ENCODE data around the gene MAOA.

DNA sequence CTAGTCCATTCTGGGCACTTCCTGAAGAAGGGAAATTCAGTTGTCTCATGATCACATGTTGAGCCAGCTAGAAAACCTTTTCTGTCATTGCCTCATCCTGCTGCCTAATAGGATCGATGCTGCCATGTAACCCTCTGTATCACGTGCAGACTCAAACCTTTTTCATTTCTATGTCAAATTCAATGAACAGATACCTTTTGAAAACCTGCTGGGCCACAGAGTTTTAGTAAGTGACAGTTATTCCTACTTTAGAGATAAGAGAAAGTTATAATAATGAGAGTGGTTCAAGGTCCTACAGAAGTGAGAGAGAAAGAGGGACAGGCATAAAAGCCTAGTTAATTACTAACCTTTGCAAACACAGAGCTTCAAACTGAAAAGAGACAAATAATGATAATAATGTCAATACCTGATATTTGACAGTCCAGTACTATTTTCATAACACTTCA, 46.0 kb downstream of the MAOA start:
- TF ChIP-seq, protein P1, sequence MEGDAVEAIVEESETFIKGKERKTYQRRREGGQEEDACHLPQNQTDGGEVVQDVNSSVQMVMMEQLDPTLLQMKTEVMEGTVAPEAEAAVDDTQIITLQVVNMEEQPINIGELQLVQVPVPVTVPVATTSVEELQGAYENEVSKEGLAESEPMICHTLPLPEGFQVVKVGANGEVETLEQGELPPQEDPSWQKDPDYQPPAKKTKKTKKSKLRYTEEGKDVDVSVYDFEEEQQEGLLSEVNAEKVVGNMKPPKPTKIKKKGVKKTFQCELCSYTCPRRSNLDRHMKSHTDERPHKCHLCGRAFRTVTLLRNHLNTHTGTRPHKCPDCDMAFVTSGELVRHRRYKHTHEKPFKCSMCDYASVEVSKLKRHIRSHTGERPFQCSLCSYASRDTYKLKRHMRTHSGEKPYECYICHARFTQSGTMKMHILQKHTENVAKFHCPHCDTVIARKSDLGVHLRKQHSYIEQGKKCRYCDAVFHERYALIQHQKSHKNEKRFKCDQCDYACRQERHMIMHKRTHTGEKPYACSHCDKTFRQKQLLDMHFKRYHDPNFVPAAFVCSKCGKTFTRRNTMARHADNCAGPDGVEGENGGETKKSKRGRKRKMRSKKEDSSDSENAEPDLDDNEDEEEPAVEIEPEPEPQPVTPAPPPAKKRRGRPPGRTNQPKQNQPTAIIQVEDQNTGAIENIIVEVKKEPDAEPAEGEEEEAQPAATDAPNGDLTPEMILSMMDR (conservative IDR thresholded peaks at IDR 0.05 in 1 of 2, IDR thresholded peaks at IDR 0.05 in 1 of 2; ENCODE audit: extremely low read depth in 1 of 2, insufficient read depth in 1 of 2, low read depth in 1 of 2, low read length in 2 of 2), result no peak
- no peak for TF ChIP-seq EZH2 (IDR thresholded peaks at IDR 0.05; ENCODE audit: borderline replicate concordance, low read length)
